ENCODE data around the gene RSPH1.

Gene RSPH1

DNA sequence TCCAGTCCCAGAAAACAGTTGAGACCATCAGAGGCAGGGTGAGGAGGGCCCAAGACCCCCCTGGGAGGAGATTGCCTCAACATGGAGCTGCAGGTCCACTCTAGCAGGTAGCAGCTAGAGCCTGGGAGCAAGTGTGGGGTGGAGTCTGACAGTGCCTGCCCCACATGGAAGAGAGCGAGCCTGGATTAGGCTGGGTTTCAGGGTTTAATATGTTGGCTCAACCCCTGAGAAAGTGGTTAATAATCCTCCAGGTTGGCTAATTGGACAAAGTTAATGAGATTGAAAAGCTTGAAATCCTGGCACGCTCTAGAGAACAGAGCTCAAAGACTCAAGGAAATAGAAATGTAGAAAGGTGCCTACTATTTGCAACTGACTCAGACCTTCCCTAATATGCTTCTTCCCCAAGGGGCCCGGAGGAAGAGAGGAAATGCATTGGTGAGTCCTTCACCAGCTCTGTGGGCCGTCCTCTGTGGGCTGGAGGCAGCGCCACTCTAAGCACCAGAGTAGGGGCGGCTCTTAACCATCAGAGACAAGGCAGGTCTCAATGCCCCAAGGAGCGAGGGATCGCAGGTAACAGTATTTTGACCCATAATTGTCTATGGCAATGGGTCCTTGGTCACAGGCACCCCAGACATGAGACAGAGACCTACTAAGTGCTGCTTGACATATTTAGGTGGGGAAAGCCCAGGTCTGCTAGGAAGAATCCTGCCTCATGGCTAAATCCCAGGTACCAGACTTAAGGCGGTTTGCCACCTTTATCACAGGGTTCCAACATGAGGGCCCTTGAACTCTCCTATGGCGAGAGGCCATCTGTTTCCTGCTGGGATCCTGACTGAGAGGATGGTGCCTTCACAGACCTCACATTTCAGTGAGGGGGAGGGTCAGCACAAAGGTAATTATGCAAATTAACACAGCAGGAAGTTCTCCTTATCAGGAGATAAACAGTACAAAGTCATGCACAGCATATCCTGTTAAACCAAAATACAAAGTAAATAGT, 33.8 kb downstream of the RSPH1 start:
- no peak overlapping the region for H3K4me3 ChIP-seq (ENCODE audit: low read depth, low read length)
- DNase-seq (ENCODE audit: low read depth), result no peak
- TF ChIP-seq, protein P1, sequence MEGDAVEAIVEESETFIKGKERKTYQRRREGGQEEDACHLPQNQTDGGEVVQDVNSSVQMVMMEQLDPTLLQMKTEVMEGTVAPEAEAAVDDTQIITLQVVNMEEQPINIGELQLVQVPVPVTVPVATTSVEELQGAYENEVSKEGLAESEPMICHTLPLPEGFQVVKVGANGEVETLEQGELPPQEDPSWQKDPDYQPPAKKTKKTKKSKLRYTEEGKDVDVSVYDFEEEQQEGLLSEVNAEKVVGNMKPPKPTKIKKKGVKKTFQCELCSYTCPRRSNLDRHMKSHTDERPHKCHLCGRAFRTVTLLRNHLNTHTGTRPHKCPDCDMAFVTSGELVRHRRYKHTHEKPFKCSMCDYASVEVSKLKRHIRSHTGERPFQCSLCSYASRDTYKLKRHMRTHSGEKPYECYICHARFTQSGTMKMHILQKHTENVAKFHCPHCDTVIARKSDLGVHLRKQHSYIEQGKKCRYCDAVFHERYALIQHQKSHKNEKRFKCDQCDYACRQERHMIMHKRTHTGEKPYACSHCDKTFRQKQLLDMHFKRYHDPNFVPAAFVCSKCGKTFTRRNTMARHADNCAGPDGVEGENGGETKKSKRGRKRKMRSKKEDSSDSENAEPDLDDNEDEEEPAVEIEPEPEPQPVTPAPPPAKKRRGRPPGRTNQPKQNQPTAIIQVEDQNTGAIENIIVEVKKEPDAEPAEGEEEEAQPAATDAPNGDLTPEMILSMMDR (IDR thresholded peaks at IDR 0.05; ENCODE audit: low read depth, low read length, missing control alignments), result no peak

DNA sequence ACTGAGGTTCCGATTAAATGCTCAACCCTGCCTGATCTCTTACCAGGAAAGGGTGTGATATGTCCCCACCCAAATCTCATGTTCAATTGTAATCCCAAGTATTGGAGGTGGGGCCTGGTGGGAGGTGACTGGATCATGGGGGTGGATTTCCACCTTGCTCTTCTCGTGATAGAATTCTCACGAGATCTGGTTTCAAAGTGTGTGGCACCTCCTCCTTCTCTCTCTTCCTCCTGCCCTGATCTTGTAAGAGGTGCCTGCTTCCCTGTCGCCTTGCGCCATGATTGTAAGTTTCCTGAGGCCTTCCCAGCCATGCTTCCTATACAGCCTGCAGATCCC, 34.9 kb downstream of the RSPH1 start:
- no peak overlapping the region for H3K4me3 ChIP-seq (ENCODE audit: low read depth, low read length)
- TF ChIP-seq, protein P1 (IDR thresholded peaks at IDR 0.05; ENCODE audit: low read depth, low read length, missing control alignments), result no peak
- no peak for DNase-seq (ENCODE audit: low read depth)

DNA sequence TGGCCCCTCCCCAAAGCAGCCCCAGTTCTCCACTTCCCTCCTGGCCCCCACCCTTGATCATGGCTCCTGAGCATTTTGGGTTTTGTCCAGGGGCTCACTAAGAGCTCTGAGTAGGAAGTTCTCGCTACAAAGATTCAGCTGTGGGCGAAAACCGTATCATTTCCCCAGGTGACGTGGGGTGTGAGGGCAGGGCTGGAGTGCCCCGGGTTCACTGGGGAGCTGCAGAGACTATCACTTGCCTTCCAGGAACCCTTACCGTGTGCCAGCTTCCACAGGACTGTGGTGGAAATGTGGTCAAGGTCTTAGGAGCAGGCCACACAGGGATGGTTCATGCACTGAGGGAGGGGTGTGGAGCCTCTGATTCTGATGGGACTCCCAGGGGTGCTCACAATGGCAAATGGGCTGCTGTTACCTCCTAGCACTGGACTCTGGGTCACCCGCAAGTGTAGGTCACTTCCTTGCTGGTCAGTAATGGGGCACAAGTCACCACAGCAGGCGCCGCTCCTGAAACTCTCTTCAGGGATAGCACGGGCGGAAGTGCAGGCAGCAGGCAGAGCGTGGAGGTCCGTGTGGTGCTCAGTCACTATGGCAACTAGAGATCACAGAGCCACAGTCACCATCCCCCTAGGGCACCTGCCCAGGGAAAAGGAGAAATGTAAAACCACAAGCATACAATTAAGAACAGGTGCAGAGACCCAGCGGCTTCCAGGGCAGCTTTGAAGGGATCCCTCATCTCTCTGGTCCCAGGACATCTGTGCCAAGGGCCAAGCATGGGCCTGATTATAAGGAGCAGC, 35.4 kb downstream of the RSPH1 start:
- TF ChIP-seq, protein P1 (IDR thresholded peaks at IDR 0.05; ENCODE audit: low read depth, low read length, missing control alignments), result no peak
- no peak for DNase-seq (ENCODE audit: low read depth)

DNA sequence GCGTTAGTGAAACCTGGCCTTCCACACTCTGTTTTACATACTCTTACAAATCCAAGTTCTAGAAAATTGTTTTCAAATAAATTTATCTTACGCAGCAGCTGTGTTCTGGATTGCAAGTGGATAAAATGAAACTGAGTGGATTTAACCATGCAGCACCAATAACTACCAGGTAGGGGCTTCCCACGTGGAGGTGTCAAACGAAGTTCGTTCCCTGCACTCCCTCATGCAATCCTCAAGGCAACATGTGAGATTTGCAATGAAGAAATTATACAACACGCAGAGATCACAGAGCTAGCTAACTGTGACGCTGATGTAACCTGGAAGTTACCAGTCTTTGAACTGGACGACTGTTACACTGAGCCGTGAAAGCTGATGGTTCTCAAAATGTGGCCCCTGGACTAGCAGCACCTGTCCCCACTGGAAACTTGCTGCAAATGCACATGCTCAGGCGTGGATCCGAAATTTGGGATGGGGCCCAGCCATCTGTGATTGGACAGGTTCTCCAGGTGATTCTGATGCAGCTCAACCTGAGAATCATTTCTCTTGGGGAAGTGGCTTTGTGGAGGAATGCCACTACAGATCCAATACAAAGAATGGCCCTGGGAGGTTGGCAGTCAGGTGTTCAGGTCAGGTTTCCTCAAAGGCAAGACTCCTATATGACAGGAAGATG, 36.3 kb downstream of the RSPH1 start:
- TF ChIP-seq, protein P1 (IDR thresholded peaks at IDR 0.05; ENCODE audit: low read depth, low read length, missing control alignments), result no peak
- no peak overlapping the region for H3K4me3 ChIP-seq (ENCODE audit: low read depth, low read length)
- DNase-seq (ENCODE audit: low read depth), result no peak

More for the DNA sequence above, 35.4 kb downstream of the RSPH1 start:
- H3K4me3 ChIP-seq (ENCODE audit: low read depth, low read length), result no peak overlapping the region

DNA sequence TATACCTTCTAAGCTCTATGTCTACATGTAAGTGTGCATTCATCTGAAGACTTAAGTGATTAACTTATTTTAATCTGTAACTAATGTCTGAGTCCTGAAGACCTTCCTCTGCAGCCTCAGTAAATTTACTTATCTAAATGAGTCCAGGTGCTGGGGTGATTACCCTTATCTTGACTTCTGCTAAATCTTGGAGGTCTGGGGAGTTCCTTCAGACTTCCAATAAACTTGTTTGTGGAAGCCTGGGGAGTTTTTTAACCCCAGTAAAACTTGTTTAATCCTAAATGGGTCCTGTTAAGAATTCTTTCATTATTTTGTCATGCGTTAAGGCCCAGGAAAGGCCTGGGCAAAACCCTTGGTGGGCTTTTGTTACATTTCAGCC, 37.0 kb downstream of the RSPH1 start:
- TF ChIP-seq, protein P1 (IDR thresholded peaks at IDR 0.05; ENCODE audit: low read depth, low read length, missing control alignments), result no peak
- DNase-seq (ENCODE audit: low read depth), result no peak
- no peak overlapping the region for H3K4me3 ChIP-seq (ENCODE audit: low read depth, low read length)

DNA sequence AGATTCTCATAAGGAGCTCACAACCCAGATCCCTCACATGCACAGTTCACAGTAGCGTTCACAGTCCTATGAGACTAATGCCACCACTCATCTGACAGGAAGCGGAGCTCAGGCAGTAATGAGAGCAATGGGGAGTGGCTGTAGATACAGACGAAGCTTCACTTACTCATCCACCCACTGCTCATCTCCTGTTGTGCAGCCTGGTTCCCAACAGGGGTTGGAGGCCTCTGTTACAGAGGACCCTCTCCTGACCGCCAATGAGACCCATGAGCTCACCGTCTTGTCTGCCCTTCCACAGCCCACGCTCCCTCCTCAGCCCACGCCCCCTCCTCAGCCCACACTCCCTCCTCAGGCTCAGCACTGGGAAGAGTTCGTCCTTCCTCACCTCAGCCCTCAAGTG, 39.6 kb downstream of the RSPH1 start:
- no peak overlapping the region for H3K4me3 ChIP-seq (ENCODE audit: low read depth, low read length)
- TF ChIP-seq, protein P1 (IDR thresholded peaks at IDR 0.05; ENCODE audit: low read depth, low read length, missing control alignments), result no peak
- no peak for DNase-seq (ENCODE audit: low read depth)

Measured in GM12864 (cell line).